Left ventricle myocardium superior (tissue), 1 donor: ENCODE data around the gene RNF144A. TPM values are rescaled to one million over a fixed set of nuclear protein-coding genes. Genes with fewer than 3 reads are reported as not detected.
A peak's percentile ranks its signal among the peaks of the same experiment; 100 is the strongest.

ENCODE experiments used
- ATAC-seq: fragments of 200-7000 bp; cut with Tn5 transposase; one replicate; pipeline ENCODE4 v1.9.1; 2020; ENCODE audit warnings: mild to moderate bottlenecking, moderate library complexity
- DNase-seq: peaks from one replicate; pipeline ENCODE4 v3.0.0-alpha.2; 2020
- intact Hi-C: fragments of 100-400 bp; cut with micrococcal nuclease; formaldehyde crosslinking; loops from one replicate; pipeline ENCODE4 v1.11.0; 2022
- total RNA-seq: library from RNA; stranded (reverse); fragmentation: NEBNext Ultra II Directional; extraction: Animal tissue kit (Norgen Biotek cat#: 25700); gene quantifications from one replicate; pipeline ENCODE4 v1.2.1, GENCODE V29; 2021
- donor health status: DM: no; HTN: yes; CAD: no; lungs with severe emphysema.

RNF144A gene
- total RNA-seq, 1 donor from 2014 or later = 15.6 TPM

GRCh38 chr2:6960659-6961058 is 43.4 kb downstream of the RNF144A start:
- peak; percentile 62 for ATAC-seq
- intact Hi-C loops = no loop called here
- no peak for DNase-seq

- intact Hi-C loops = no loop called here
- DNase-seq = no peak
- no peak for ATAC-seq
These were observed 46.5 kb downstream of the RNF144A start for GRCh38 chr2:6963727-6964126.

- ATAC-seq (no peak), DNase-seq (no peak)
- intact Hi-C loops = no loop called here
These were observed 48.0 kb downstream of the RNF144A start for GRCh38 chr2:6965071-6965795.

GRCh38 chr2:6966446-6966940 is 49.3 kb downstream of the RNF144A start:
- ATAC-seq = no peak
- intact Hi-C loops = no loop called here
- no peak for DNase-seq

- DNase-seq (no peak), ATAC-seq (no peak)
- intact Hi-C loops = no loop called here
These were observed 50.1 kb downstream of the RNF144A start for GRCh38 chr2:6967301-6967700.

GRCh38 chr2:6968319-6969100 is 51.3 kb downstream of the RNF144A start:
- peak; percentile 95 for ATAC-seq
- intact Hi-C loops = no loop called here
- peak; percentile 56 for DNase-seq

- intact Hi-C loops = no loop called here
- ATAC-seq = no peak
These were observed 53.3 kb downstream of the RNF144A start for GRCh38 chr2:6970551-6970950.

GRCh38 chr2:6970976-6971480 is 53.8 kb downstream of the RNF144A start:
- ATAC-seq (no peak), DNase-seq (no peak)
- intact Hi-C loops = no loop called here

More at GRCh38 chr2:6970551-6970950, 53.3 kb downstream of the RNF144A start:
- DNase-seq = no peak

- ATAC-seq (no peak), DNase-seq (no peak)
- intact Hi-C loops = no loop called here
These were observed 54.3 kb downstream of the RNF144A start for GRCh38 chr2:6971502-6971901.

GRCh38 chr2:6972067-6972710 is 55.0 kb downstream of the RNF144A start:
- no peak for ATAC-seq
- intact Hi-C loops = no loop called here
- DNase-seq = no peak

- ATAC-seq (no peak), DNase-seq (no peak)
- intact Hi-C loops = no loop called here
These were observed 56.8 kb downstream of the RNF144A start for GRCh38 chr2:6973895-6974545.

GRCh38 chr2:6975988-6976387 is 58.8 kb downstream of the RNF144A start:
- ATAC-seq = no peak
- no peak for DNase-seq
- intact Hi-C loops = no loop called here

GRCh38 chr2:6977113-6977741 is 60.0 kb downstream of the RNF144A start:
- DNase-seq (peak; percentile 85), ATAC-seq (peak; percentile 95)
- intact Hi-C loops = no loop called here

GRCh38 chr2:6977786-6978185 is 60.6 kb downstream of the RNF144A start:
- intact Hi-C loops = no loop called here
- no peak for ATAC-seq

GRCh38 chr2:6978991-6979390 is 61.8 kb downstream of the RNF144A start:
- ATAC-seq = no peak
- intact Hi-C loops = no loop called here
- DNase-seq = no peak

More at GRCh38 chr2:6977786-6978185, 60.6 kb downstream of the RNF144A start:
- DNase-seq = no peak

- ATAC-seq (no peak), DNase-seq (no peak)
- intact Hi-C loops = no loop called here
These were observed 65.2 kb downstream of the RNF144A start for GRCh38 chr2:6982449-6982848.

GRCh38 chr2:6982934-6983589 is 65.8 kb downstream of the RNF144A start:
- intact Hi-C loops = no loop called here
- DNase-seq (no peak), ATAC-seq (peak; percentile 58)

GRCh38 chr2:6986301-6986911 is 69.2 kb downstream of the RNF144A start:
- peak; percentile 61 for ATAC-seq
- no peak for DNase-seq
- intact Hi-C loops = no loop called here
